Skin epidermis (tissue), 12 donors: ENCODE results near the gene KRT86.
A peak's percentile ranks its signal among the peaks of the same experiment; 100 is the strongest.
"Not testable (repeated sequence)": the region's sequence is repeated elsewhere in the genome, so short reads cannot be mapped to it uniquely, and the experiment has no call there.

Experiments used
- H3K27ac ChIP-seq, 21 experiments: fragments of 200-600 bp; sonication (generic) in 11 of 21; one replicate each; pipeline ENCODE4 v1.5.0; 2020; ENCODE audit warnings: mild to moderate bottlenecking in 3 of 21, inconsistent platforms in 2 of 21, moderate library complexity in 2 of 21
- H3K4me3 ChIP-seq, 7 experiments: fragments of 200-600 bp; sonication (generic) in 2 of 7; one replicate each; pipeline ENCODE4 v1.5.0; 2020; ENCODE audit warnings: inconsistent platforms in 2 of 7, mild to moderate bottlenecking in 2 of 7, moderate library complexity in 1 of 7

KRT86 gene

DNA sequence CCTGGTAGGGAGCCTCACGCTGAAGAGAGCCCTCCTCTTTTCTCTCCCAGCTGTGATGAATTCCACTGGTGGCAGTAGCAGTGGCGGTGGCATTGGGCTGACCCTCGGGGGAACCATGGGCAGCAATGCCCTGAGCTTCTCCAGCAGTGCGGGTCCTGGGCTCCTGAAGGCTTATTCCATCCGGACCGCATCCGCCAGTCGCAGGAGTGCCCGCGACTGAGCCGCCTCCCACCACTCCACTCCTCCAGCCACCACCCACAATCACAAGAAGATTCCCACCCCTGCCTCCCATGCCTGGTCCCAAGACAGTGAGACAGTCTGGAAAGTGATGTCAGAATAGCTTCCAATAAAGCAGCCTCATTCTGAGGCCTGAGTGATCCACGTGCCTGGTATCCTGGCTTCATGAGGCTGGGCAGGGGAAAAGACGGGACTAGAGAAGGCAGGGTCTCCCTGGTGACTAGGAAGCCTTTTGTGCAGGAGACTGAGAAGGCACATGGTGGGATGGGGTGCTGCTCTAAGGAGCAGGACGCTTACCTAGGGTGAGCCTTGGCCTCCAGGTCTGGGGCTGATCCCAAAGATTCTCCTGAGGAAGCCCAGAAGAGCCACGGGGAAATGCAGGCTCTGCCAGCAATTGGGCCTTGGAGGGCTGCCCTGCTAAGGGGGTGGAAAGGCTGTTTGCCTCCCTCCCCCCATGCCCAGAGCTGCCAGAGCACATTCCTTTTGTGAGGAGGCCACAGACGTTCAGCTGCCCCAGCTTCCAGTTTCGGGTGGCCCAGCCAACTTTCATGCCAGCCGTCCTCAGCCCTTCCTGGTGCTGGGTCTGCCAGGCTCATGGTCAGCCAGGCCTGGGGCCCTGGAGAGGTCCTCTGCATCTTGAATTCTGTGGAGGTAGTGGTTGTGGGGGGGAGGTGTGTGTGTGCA, 25.6 kb upstream of the KRT86 start:
- peak overlapping the region in 3 of 21 experiments; percentile 16 to 38 (median 32) for H3K27ac ChIP-seq
- no peak overlapping the region for H3K4me3 ChIP-seq

GRCh38 chr12:52249511-52250047, 24.9 kb upstream of the KRT86 start:
- H3K27ac ChIP-seq, result peak overlapping the region in 1 of 21 experiments; percentile 16
- H3K4me3 ChIP-seq, result no peak overlapping the region

DNA sequence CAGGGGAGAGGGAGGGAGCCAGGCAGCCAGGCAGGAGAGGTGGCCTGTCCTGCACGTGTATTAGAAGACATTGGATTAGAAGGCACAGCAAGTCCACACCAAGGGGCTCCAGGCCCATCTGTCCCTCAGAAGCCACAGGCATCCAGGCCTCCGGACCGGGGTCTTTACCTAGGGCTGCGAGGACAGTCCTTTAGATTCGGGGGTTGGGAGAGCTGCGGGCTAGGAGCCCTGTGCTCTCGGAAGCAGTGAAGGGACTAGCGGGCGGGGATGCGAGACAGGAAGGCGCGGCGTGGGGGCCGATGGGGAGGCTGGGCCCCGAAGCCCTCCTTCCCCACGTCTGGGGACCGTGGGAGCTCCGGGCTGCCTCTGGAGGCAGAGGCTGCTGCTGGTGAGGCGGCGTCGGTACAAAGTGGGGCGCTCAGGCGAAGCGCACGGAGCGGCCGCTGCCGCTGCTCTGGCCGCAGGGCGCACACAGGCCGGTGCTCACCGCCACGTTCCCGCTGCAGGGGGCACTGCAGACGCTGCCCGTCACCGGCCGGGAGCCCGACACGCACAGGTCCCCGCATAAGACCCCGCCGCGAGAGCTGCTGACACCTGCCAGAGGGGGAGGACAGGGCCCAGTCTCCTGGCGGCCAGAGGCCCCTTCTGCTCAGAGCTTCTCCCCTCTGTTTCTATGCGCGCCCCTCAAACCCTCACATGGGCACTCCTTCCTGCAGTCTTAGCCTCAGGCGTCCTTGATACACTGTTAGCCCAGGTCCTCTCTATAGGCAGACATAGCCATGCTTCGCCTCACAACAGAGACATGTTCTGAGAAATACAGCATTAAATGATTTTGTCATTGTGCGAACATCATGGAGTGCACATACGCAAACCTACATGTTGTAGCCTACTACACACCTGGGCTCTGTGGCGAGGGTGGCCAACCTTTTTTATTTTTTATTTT, 24.1 kb upstream of the KRT86 start:
- Histone ChIP-seq H3K27ac (no peak overlapping the region), H3K4me3 (no peak overlapping the region)

GRCh38 chr12:52251367-52252051, 22.9 kb upstream of the KRT86 start:
- no peak overlapping the region for H3K27ac ChIP-seq
- H3K4me3 ChIP-seq, result no peak overlapping the region

DNA sequence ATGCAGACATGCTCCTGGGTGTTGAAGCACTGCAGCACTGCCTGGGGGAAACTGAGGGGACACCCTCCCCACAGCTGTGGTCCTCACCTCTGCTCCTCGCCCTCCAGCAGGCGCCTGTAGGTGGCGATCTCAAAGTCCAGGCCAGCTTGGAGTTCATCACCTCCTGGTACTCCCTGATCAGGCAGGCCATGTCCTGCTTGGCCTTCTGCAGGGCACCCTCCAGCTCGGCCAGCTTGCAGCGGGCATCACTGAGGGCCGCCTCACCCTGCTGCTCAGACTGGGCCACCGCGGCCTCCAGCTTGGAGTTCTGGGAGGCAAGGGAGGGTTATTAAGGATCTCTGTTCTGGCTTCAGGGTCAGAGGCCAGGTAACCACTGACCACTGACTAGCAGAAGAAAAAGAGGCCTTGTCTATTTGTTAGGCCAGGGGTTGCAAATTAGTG, 22.2 kb upstream of the KRT86 start:
- not testable (repeated sequence) for H3K27ac ChIP-seq, H3K4me3 ChIP-seq

GRCh38 chr12:52252728-52253343, 21.6 kb upstream of the KRT86 start:
- Histone ChIP-seq H3K4me3 (no peak overlapping the region), H3K27ac (no peak overlapping the region)

- no peak overlapping the region for H3K27ac ChIP-seq
- H3K4me3 ChIP-seq, result no peak overlapping the region
These were observed 20.9 kb upstream of the KRT86 start for GRCh38 chr12:52253391-52254179.

GRCh38 chr12:52254180-52254964, 20.1 kb upstream of the KRT86 start:
- no peak overlapping the region for H3K4me3 ChIP-seq

DNA sequence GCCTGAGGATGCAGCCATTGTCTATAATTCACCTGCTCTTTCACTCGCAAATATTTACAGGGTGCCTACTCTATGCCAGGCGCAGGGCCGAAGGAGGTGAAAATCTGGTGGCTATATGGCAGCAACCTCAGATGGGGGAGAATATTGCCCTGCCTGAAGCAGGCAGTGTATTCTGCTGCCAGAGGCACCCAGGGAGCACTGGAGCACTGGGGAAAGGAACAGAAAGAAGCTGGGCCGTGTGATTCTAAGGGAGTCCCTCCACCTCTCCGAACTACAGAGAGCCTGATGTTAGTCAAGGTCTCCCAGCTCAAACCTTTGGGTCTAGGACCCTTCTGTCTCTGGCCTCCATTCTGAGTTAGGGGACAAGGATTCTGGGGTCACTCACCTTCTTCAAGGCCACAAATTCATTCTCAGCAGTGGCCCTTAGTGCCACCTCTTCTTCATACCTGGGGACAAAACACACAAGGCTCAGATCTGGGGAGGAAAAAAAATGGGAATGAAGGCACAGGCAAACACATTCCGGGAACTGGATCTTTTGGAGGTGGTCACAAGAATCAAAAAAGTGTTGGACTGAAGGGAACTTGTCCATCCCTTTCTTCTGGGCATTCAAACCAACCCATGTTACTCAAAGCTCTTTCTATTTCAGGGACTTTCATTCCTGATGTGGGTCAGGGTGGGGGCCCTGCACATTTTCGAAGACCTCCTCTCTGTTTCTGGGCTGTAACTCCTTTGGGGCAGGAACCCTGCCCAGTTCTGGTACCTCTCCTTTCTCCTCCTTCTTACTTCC, 19.3 kb upstream of the KRT86 start:
- no peak overlapping the region for H3K27ac ChIP-seq
- no peak overlapping the region for H3K4me3 ChIP-seq

More at GRCh38 chr12:52254180-52254964, 20.1 kb upstream of the KRT86 start:
- H3K27ac ChIP-seq, result no peak overlapping the region

DNA sequence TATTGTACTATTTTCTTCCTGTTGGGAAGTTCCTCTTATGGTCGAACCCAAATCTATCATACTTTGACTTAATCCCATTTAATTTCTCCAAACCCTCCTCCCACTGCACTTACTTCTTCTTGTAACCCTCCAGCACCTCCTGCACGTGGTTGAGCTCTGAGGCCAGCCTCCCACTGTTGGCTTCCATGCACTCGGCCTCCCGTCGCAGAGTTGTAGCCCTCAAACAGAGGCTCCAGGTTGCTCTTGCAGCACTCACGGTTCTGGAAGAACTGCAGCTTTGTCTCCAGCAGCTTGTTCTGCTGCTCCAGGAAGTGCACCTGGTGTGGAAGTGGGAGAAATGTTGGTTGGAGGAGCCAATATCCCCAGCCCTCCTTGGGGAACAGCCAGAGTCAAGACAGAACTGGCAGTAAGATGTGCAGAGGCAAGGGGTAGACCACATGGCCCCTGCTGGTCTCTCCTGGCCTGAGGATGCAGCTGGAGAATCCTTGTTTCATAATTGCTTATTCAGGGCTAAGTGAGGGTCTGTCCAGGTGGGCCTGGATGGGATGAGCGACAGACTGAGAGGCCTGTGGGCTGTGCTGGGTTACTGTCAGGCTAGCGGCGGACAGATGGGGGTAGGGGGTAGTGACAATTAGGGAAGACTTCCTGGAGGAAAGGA, 18.4 kb upstream of the KRT86 start:
- no peak overlapping the region for H3K4me3 ChIP-seq
- no peak overlapping the region for H3K27ac ChIP-seq

DNA sequence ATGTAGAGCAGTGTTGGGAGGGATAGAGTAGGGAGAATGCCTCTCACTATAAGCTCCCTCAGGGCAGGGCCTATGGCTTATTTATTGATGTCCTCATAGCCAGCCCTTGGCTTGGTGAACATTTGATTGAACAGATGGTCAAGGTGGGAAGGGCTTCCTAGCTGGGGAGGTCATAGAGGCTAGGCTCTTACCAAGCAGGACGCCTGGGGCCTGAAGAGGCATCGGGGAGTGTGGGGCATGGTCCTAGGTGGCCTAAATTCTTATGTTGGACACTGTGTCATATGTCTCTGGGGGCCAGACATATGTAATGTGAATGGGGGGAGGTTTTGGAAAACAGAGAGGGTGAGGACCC, 17.9 kb upstream of the KRT86 start:
- Histone ChIP-seq H3K27ac (no peak overlapping the region), H3K4me3 (no peak overlapping the region)

- no peak overlapping the region for H3K27ac ChIP-seq
These were observed 17.3 kb upstream of the KRT86 start for GRCh38 chr12:52257074-52257551.

GRCh38 chr12:52257922-52258321, 16.5 kb upstream of the KRT86 start:
- not testable (repeated sequence) for H3K4me3 ChIP-seq

More at GRCh38 chr12:52257074-52257551, 17.3 kb upstream of the KRT86 start:
- no peak overlapping the region for H3K4me3 ChIP-seq

DNA sequence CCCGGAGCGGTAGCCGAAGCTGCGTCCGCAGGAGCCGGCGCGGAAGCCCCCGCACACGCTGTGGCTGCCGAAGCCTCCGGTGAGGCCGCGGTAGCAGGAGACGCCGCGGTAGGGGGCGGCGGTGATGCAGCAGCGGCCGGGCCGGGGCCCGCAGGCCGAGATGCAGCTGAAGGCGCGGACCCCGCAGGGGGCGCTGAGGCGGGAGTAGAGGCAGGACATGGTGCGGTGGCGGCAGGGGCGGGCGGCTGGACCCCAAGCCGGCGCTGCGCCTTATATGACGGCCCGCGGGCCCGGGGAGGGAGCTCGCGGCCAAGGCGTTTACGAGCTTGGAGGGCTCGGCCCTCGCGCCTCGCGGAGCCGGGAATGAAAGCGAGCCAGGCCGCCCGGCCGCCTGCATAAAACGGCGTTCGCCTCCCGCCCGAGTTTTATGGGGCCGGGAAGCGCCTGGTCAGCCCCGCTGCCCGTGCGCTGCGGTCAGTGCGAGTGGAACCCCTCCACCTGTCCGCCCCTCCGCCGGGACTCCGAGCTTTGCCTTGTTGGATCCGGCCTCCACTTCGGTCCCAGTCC, 16.0 kb upstream of the KRT86 start:
- no peak overlapping the region for H3K4me3 ChIP-seq

More at GRCh38 chr12:52257922-52258321, 16.5 kb upstream of the KRT86 start:
- H3K27ac ChIP-seq, result not testable (repeated sequence)

DNA sequence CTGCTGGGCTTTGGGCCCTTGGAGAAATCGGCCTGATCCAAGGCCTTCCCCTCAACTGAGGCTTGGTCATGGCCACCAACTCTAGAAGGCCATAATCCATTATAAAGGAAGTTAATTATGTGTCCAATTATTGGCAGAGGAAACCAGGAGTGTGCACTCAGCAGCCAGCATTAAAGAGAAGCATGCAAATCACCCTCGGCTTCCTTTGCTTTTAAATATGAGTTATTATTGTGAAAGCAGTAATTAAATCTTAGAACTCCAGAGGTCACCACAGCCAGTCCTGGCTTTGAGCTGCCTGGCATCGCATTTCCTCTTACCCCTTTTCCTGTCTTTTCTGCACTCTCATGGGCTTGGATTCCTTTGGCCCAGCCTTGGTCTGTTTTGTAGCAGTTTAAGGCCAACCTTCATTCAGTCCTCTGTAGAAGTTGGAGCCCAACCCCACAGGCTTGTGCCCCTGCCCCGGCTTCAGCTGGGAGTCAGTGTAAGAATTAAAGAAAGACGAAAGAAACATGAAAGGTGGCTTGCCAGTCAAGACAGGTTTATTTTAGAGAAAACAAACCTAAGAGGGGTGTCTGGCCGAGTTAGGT, 14.7 kb upstream of the KRT86 start:
- no peak overlapping the region for H3K27ac ChIP-seq

More for the DNA sequence above, 16.0 kb upstream of the KRT86 start:
- no peak overlapping the region for H3K27ac ChIP-seq

More for the DNA sequence above, 14.7 kb upstream of the KRT86 start:
- no peak overlapping the region for H3K4me3 ChIP-seq
